GM21528 (cell line): Measurements from ENCODE around the gene NELL1.

Experiments used
- ATAC-seq: cut with Tn5 transposase; IDR thresholded peaks from one replicate; pipeline ENCODE4 v1.9.1; 2021; ENCODE audit warnings: mild to moderate bottlenecking, moderate library complexity; ENCODE audit not compliant: unreplicated experiment, low FRiP score

NELL1 gene

DNA sequence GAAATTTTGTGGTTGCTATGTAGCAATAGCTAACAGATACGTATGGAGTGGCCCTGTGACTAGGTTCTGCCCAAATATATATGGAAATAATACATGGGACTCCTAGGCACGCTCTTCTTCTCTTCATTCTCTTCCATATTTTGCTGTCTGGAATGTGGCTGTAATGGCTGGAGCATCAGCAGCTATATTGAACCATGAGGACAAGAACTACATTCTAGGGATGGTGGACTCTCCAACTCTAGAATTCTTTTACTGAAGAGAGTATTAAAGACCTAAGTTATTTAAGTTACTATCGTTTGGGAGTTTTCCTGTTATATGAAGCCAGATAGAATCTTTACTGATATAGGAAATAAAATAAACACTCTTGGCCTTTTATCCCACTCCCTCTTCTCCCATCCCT, 7.5 kb upstream of the NELL1 start:
- ATAC-seq, result no peak

DNA sequence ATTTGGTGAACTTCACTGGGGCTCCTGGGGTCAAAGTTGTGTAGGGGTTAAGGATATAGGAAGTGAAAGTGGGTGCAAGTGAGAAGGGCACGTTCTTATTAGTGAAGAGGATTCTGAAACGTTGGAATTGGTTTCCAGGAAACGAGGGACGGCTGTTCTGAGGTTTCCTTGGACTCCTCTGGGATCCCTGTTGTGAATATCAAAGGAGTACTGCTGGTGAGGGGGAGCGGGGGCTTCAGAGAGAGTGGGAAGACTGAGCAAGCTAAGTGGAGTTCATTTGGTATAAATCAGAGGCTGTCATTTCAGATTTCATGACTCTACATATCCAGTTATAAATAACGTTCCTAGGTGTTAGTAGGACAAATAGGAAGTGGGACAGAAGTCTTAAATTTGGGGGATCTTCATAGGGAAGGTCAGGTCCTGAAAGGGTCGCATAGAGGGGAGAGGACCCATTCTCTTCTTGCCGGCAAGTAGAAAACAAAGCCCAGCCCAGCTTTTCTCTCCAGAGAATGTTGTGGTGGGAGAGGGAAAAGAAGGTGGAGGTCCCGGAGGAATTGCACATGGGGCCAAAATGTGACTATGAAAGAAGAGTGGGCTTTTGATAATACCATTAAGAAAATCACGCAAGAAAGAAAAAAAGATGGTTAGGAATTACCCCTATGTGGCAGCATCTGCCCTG, 1.1 kb upstream of the NELL1 start:
- no peak for ATAC-seq

DNA sequence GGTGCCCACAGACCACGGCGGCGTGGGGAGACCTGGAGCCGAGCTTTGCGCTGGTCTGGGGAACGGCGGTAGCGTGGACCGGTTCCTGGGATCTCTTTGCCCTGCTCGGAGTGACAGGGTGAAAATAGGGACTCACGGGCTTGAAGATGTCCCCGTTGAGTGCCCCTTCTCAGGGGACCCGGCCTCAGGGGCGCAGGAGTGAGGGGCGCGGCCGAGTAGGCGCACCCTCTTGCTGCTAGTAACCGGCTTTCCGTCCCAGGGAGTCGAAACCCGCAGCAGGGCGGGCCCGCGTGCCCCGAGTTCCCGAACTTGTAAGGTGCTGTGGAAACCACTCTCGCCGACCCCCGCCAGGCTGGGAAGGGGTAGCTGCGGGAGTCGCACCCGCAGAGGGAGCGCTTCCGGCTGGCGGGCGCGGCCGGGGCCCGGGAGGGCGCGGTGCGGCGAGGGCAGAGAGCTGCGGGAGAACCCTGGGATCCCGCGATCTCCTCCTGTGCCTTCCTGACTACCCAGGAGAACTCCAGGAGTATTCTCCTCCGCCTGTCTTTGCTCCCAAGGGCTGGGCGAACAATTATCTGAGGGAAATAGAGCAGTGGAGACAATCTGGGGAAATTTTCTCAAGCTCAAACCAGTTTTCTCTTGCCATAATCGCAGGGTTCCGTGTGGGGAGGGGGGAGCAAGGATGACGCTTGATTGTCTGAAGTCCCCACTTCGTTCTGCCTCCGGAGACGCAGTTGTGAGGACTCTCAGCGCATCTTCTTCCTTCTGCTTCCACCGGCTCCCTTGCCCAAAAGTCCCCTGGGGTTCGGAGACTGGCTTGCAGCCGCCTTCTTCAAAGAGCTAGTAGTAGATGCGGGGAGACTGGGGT, 666 bp downstream of the NELL1 start:
- ATAC-seq, result no peak

DNA sequence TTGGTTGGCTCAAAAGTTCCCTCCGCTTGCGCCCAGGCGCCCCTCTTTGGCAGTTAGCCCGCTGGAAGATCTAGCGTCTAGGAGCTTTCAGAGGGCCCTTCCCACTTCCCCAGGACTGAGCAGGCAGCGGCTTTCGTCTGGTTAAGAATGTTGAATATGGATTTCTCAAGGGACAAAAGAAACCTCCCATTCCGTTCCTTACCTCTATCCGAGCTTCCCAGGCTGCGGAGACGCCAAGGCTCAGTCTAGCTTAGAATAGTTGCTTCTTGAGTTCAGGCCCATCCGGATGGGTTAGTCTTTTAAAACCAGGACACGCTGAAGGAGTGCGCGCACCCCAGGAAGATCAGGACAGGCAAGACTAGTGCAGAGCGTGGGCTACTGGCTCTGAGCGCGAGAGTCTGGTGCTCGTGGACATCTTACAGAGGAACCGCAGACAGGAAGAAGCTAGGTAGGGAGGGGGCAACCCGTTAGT, 1.6 kb downstream of the NELL1 start:
- no peak for ATAC-seq

DNA sequence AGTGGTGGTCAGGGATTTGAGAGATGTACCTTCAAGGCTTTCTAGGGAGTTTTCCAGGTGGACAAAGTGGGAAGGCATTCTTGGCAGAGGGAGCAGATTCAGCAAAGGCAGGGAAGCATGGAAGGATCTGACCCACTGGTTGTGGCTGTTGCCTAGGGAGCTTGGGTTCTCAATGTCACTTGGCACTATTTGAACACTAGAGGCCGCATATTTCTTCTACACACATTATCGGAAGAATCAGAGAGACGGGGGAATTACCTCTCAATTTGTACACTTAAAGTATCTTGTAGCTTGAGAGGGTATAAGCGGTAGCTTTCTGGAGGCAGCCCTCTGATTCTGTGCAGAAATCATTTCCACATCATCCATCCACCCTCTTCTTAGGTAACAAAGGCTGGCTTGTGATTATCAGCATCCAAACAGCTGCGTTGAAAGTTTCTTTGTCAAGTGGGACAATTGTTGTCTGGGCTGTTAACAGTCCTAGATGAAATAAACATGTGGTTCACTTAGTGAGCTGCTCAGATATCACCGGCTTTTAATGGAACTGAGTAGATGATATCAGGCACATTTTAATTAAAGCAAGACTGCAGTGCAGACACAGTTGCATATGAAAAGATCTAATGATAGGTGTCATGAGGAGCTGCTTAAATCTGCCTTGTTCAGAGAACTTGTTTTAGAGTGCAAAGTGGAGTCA, 2.6 kb downstream of the NELL1 start:
- ATAC-seq, result no peak

DNA sequence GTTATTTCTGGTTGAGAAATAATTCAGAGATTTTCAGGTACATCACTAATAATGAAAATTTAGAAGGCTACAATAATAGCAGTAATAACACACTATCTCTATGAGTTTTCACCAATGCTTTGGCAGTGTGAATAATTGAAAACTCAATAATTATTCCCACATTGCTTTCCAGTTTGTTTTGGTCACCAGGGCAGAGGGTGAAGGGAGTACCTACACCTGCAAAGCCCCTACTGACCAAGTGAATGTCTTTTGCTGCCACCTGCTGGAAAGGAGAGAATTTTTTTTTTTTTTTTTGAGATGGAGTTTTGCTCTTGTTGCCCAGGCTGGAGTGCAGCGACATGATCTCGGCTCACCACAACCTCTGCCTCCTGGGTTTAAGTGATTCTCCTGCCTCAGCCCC, 3.2 kb downstream of the NELL1 start:
- ATAC-seq, result no peak

DNA sequence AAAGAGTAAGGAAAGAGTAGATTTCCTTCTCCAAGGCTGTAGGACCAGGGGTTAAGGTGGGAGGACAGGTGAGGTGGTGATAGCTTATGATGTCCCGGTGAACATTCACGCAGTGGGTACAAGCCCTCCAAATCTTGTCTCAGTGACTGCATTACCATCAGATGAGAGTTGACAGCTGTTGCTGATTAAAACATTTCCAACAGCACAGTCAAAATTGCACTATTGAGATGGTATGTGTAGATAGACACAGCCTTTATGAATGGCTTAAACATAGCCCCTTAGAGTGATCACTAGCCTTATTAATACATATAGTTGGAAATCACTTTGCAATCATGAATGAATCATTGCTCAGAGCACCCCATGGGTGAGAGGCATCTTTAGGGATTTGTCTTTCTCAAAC, 7.3 kb downstream of the NELL1 start:
- ATAC-seq, result no peak

DNA sequence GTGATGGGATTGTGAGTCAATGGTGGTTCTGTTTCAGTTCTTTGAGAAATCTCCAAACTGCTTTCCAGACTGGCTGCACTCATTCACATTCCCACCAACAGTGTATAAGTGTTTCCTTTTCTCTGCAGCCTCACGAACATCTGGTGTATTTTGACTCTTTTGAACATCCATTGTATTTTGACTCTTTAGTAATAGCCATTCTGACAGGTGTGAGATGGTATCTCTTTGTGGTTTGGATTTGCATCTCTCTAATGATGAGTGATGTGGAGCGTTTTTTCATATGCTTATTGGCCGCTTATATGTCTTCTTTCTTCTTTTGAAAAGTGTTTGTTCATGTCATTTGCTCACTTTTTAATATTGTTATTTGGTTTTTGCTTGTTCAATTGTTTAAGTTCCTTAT, 19.4 kb downstream of the NELL1 start:
- no peak for ATAC-seq

DNA sequence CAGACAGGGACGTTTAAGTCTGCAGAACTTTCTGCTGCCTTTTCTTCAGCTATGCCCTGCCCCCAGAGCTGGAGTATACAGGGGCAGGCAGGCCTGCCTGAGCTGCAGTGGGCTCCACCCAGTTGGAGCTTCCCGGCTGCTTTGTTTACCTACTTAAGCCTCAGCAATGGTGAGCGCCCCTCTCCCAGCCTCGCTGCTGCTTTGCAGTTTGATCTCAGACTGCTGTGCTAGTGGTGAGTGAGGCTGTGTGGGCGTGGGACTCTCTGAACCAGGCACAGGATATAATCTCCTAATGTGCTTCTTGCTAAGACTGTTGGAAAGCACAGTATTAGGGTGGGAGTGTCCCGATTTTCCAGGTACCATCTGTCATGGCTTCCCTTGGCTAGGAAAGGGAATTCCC, 38.5 kb downstream of the NELL1 start:
- no peak for ATAC-seq

DNA sequence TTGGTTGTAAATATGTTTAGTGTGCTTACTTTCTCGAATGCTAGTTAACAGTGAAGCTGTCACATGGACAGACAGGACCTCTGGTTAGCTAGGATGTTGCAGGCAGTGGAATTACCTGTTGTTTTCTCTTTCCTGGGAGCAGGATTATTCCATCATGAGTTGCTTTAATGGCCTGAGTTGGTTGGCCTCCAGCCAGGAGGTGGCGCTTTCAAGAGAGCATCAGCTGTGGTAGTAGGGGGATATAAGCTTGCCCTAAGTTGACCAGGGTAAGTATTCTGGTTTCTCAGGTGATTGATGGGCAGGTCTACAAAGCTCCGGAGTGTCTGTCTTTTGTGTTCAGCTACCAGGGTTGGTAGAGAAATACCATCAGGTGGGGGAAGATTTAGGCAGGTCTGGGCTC, 43.5 kb downstream of the NELL1 start:
- no peak for ATAC-seq

DNA sequence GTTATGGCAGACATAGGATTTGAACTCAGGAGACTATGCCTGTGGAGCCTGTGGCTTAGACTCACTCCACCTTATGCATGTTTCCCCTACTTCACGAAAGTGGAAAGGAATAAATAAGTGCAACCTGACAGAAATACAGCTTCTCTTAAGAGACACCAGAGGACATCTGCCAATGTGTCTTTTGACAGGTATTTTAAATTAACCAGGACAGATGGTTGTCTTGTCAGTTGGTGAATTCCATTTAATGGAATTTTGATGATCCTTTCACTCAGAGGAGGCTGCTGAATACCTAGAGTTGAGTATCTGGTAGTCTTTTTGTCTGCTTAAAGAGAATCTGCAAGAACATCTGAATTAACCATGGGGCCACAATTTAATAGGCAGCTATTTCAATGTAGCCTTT, 46.1 kb downstream of the NELL1 start:
- ATAC-seq, result no peak

DNA sequence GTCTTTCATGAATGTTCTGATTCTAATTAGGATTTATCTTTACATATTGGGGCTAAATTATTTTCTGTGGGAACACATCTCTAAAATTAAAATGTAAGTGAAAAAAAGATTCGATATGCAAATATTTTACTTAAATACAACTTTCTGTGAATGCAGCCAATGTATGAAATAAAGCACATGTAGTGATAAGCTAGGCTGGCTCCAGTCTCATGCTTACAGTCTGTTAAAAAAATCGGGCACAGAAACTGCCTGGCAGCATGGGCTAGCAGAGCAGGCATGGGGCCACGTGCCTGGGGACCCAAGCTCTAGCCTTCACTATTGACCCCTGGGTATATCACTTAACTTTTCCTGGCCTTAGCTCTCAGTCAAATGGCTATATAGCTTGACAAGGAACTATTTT, 46.5 kb downstream of the NELL1 start:
- no peak for ATAC-seq

DNA sequence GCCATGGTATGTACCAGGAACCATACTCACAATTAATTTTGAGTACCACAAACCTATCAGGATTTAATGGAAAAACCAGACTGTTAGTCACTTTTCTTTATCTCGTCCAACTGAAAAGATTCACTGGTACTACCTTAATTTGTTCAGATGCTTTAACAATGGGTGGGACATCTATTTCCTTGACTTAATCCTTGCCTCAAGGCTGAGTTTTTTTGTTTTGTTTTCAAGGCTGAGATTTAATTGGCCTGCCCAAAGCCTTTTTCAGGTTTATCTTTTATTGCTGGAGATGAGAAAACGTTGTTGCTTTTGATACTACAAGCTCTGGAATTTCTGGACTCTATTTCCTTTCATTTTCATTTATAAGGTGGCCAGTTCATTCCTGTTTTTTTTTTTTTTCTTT, 50.4 kb downstream of the NELL1 start:
- ATAC-seq, result no peak

DNA sequence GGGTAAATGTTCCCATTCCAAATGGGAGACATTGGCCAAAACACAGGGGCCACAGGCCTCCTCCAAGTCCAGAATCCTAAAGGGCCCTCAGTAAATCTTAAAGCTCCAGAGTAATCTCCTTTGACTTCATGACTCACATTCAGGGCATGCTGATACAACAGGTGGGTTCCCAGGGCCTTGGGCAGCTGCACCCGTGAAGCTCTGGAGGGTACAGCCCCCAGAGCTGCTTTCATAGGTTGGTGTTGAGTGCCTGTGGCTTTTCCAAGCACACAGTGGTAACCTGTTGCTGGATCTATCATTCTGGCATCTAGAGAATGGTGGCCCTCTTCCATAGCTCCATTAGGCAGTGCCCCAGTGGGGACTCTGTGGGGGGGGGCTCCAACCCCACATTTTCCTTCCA, 54.0 kb downstream of the NELL1 start:
- ATAC-seq, result no peak

DNA sequence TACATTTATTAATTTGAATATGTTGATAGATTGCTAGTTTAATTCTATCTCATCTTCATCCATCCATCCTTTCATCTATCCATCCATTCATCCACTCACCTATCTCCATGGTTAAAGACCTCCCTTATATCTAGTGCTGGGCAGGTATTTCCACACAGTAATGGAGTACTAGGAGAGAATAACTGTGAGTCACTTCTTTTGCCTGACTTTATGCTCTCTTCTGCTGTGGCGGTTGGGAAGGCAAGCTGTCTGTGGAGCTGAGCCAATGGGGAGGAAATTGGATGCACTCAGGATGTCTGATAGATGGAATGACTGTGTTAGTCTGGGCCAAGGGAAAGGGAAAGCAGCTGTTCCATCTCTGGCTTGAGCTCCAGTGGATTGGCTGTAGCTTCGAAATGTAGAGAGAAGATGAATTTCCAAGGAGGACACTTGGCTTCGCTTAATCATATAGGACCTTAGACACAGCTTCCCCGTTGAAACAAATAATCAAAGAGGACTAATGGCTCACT, 60.3 kb downstream of the NELL1 start:
- ATAC-seq, result no peak

DNA sequence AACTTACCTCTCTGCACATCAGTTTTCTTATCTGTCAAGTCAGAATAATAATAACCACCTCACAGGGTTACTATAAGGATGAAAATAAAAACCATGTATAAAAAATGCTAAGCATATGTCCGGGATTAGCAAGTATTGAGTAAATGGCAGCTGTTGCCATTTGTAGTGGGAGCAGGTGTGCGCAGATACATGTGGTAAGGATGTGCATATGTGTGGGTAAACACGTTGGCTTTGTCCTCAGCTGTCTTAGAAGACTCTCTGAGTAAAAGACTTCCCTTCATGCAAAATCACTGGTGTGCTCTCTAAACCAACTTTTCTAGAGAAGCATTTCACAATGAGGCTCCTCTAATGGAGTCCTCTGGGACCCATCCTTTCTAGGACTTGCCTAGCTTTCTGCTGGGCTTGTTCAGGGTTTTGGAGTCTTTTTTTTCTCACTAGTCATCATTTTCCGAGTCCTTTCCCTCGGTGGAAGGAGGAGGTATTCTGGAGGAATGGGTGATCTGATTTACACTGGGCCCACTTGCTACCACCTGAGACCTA, 62.4 kb downstream of the NELL1 start:
- ATAC-seq, result no peak

DNA sequence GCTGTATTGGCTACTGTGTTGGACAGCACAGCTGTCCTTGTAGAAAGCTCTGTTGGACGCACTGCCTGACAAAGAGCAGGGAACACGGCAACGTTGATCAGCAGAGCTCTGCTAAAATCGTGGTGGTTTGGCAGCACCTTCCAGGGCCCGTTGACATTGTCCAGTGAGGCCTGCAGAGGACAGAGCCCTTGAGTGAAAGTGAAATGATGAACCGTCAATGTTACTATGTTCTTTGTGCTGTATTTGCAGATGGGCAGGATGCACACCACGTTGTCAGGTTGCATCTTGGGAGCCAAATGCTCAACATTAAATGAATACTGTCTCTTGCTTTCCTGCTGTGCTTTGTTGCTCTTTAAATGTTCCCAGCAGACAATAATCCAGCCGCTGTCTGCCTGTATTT, 69.7 kb downstream of the NELL1 start:
- ATAC-seq, result no peak

DNA sequence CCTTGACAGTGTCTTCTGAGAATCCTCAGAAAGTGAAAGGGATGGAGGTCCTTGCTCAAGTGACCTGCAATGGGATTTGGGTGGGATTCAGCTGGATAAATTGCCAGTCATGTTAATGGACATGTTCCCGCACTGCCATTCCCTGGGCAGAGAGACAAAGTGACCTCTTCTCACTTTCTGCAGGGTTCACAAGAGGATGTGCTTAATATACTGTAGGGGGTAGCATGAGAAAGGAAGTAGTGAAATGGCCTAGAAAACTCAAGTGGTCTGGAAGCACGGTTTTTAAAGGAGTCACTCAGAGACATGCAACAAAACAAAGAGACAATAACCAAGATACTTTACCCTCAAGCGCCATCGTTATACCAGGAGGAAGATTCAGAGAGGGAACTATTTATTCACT, 70.2 kb downstream of the NELL1 start:
- ATAC-seq, result no peak

DNA sequence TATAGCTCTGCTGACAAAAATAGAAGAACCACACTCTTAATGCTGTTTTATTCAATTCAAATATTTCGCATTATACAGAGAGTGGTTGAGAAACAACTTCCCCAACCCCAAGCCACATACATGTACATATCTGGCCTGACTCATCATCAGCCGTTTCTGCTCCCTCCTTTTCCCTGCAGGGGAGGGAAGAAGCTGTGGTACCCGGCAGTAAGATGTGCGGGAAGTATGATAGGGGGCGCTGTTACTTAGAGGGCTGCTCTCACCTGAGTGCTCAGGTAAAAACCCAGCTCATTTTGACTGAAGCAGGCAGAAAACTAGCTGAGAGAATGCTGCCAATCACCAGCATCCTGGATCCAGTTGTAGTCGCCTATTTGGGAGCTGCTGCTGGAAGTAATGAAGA, 85.5 kb downstream of the NELL1 start:
- no peak for ATAC-seq

DNA sequence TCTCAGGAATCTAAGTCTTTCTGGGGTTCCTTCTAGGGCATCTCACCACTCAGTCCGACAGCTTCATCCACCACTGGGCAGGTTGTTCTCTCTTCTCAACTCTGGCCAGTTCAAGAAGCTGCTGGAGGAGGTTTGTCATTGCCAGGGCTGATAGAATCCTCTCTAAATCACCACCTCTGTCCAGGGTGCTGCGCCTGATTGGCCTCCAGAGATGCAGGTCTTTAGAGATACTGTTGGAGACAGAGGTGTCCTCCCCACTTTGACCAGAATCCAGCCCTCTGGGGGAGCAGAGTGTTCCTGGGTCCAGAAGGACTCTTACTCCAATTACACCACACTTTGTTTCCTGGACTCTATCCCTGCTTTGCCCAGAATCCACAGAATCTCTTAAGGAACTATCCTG, 90.2 kb downstream of the NELL1 start:
- no peak for ATAC-seq

DNA sequence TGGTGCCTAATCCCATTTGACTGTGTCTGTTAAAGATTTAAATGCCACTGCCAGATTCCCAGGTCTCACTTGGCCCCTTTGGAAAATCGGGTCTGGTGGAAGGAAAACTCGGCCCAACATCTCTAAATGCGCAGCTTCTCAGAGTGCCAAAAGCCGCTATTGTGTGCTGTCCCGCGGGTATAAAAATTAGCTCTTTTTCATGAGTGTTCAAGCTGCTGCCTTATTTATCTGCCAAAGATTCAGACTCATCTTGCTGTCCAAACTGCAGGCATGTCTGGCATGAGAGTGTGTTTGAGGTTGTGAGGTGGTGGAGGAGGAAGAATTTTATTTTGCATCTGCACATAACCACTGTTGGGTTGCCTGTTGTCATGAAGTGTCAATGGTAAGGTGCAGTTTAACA, 91.4 kb downstream of the NELL1 start:
- no peak for ATAC-seq
